Ovary (tissue), 3 donors: ENCODE results near the gene MPPED1.

Source experiments
- POLR2A ChIP-seq: fragments of 450-650 bp; IDR thresholded peaks from one replicate; pipeline ENCODE4 v1.6.1; 2017; ENCODE audit warnings: antibody characterized with exemption, mild to moderate bottlenecking, moderate library complexity
- TF ChIP-seq, protein P1 (sequence below), 3 donors: fragments of 450-650 bp in 2 of 3; fragments of 200-600 bp in 1 of 3; IDR thresholded peaks; one replicate each; pipeline versions ENCODE4 v1.5.1 to v1.8.0; 2016 to 2022; ENCODE audit warnings: antibody characterized with exemption in 3 of 3, mild to moderate bottlenecking in 1 of 3
- donor health status: DM: no; HTN: no; CAD: no.

DNA sequence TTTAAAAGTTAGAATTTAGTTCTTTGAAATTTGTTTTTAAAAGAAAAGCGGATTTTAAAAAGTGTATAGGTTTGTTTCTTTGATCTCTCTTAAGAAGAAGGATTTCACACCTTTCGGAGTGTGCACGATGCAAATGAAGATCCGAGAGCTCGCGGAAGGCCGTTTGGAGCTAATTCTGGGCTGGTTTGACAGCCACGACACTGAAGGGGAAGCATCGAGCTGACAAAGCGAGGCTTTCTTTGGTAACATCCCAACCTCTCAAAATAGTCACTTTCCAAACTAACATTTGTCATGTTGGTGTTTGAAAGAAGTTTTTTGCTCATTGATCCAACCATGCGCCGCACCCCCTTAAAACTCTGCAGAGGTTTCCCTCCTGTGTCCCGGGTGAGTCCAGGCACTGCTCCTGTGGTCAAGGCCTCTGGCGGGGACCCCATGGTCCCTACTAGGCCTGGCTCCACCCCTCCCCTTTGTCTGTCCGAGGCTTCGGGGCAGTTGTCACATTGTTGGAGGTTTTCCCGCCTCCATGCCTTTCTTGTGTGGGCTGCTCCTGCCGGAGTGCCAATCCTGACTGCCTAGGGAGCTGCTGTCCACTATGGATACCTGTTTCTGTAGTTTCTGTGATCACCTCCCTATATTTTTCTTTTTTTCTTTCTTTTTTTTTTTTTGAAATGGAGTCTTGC lies 39.7 kb downstream of the MPPED1 start:
- TF ChIP-seq POLR2A = no peak
- TF ChIP-seq, protein P1, sequence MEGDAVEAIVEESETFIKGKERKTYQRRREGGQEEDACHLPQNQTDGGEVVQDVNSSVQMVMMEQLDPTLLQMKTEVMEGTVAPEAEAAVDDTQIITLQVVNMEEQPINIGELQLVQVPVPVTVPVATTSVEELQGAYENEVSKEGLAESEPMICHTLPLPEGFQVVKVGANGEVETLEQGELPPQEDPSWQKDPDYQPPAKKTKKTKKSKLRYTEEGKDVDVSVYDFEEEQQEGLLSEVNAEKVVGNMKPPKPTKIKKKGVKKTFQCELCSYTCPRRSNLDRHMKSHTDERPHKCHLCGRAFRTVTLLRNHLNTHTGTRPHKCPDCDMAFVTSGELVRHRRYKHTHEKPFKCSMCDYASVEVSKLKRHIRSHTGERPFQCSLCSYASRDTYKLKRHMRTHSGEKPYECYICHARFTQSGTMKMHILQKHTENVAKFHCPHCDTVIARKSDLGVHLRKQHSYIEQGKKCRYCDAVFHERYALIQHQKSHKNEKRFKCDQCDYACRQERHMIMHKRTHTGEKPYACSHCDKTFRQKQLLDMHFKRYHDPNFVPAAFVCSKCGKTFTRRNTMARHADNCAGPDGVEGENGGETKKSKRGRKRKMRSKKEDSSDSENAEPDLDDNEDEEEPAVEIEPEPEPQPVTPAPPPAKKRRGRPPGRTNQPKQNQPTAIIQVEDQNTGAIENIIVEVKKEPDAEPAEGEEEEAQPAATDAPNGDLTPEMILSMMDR (IDR thresholded peaks at IDR 0.05) = no peak
